Activated CD8-positive, alpha-beta memory T cell treated with anti-CD3 and anti-CD28 coated beads for 48 hours (primary cell): ENCODE measurements around the gene IL36RN.
A peak's percentile ranks its signal among the peaks of the same experiment; 100 is the strongest.
"Not testable (repeated sequence)": the region's sequence is repeated elsewhere in the genome, so short reads cannot be mapped to it uniquely, and the experiment has no call there.

Experiments used
- DNase-seq, 3 experiments: peaks; one replicate each; pipeline ENCODE4 v3.0.0-alpha.2; 2020; ENCODE audit warnings: low read depth in 2 of 3, low spot score in 2 of 3

The IL36RN gene

DNA sequence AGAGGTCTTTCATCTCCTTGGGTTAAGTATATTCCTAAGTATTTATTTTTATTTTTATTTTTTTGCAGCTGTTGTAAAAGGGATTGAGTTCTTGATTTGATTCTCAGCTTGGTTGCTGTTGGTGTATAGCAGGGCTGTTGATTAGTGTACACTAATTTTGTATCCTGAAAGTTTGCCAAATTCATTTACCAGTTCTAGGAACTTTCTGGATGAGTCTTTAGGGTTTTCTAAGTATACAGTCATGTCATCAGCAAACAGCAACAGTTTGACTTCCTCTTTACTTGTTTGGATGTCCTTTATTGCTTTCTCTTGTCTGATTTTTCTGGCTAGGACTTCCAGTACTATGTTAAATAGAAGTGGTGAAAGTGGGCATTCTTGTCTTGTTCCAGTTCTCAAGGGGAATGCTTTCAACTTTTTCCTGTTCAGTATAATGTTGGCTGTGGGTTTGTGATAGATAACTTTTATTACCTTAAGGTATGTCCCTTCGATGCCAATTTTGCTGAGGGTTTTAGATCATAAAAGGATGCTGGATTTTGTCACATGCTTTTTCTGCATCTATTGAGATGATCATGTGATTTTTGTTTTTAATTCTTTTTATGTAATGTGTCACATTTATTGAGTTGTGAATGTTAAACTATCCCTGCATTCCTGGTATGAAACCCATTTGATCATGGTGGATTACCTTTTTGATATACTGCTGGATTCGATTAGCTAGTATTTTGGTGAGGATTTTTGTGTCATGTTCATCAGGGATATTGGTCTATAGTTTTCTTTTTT is 38.0 kb downstream of the IL36RN start:
- not testable (repeated sequence) for DNase-seq

DNA sequence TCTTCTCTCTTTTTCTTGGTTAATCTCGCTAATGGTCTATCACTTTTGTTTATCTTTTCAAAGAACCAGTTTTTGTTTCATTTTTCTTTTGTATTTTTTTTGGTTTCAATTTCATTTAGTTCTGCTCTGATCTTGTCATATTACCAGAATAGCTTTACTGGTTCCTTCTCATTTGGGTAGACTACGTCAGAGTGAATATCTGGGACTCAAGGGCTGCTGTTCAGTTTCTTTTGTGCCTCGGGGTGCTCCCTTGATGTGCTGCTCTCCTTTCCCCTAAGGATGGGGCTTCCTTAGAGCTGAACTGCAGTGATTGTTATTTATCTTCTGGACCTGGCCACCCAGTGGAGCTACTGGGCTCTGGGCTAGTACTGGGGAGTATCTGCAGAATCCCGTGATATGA is 39.0 kb downstream of the IL36RN start:
- DNase-seq, result no peak

DNA sequence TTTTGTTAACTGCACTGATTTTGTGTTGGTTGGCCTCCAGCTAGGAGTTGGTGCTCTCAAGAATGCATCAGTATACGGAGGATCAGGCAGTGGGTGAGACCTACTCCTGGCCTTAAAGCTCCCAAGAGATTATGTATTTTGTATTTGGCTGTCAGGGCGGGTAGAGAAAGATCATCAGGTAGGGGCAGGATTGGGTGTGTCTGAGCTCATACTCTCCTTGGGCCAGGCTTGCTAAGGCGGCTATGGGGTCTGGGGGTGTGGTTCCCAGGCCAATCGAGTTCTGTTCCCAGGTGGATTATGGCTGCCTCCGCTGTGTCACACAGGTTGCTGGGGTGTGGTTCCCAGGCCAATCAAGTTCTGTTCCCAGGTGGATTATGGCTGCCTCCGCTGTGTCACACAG is 39.5 kb downstream of the IL36RN start:
- DNase-seq, result no peak

DNA sequence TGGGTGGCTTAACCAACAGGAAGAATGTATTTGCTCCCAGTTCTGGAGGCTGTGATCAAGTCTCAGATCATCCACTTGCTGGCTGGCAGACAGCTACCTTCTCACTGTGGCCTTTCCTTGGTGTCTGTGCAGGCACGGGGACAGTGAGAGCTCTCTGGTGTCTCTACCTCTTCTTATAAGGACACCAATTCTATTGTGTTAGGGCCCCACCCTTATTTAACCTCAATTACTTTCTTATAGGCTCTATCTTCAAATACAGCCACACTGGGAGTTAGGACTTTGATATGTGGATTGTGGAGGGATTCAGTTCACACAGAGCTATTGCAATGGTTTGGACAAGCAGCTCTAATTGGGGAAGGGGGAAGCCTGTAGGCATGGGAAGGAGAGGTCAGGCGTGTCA is 43.1 kb downstream of the IL36RN start:
- DNase-seq, result no peak

DNA sequence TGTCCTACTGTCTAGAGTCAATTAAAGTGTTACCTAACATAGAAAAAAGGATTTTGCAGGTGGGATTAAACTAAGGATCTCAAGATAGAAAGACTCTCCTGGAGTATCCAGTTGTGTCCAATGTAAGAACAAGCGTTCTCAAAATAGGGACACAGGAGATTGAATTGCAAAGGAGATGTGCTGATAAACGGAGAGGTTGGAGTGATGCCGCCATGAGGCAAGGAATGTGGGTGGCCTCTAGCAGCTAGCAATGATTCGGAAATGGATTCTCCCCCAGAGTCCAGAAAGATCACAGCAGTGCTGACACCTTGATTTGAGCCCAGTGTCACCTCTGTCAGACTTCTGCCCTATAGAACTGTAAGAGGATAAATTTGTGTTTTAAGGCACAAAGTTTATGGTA is 44.3 kb downstream of the IL36RN start:
- DNase-seq, result no peak

DNA sequence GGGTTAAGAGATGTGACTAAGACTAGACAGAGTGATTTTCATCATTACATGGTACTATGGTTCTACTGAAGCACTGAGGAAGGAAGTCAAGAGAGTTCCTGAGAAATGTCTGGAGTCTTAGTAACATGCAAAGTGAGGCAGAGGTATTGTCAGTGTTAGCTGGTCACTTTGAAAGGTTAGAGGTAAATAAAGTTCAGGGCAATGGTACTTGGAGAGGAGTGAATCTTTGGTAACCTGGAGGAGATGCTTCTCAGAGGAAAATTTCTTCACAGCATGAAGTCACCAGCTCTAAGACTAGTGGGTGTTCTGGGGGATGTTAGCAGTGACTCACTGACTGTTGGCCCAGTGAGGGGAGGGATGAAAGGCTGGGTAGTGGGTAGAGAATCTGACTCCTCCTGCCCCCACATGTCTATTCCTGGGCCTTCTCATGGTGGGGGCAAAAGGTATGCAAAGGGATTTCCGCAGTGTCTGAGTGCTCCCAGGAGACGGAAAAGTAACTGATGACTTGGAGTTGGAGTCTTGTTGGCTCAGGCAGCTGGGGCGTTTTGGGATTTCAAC is 45.1 kb downstream of the IL36RN start:
- peak in 1 of 3 experiments; percentile 27 for DNase-seq

DNA sequence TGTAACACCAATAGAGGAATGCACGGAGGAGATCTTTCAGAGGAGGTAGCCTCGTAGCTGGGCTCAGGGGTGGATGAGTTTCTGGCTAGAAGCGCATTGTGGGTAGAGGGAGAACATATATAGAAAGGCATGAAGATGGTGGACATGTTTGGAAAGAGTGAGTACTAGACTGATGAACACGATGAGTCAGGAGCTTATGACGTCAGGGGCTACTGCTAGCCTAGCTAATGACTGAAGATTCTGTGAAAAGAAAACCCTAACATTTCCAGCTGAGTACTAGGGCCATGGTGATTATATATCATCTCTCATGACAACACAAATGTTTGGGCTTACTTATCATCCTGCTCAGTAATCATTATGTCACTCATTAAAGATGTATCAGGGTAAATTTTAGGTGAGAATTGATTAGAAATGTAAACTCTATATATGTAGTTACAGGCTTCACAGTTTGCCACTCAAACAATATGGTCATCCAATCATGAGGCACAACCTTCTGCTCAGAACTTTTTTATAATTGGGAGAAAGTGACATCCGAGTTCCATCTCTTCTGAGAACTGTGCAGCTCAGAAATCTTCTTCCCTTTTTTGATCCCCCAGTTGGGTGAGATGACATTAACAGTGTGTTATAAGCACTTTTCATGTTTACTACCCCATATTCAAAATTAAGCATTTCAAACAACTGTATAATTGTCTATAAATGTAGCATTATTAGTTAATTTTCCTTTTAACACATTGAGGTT is 46.2 kb downstream of the IL36RN start:
- DNase-seq, result no peak

DNA sequence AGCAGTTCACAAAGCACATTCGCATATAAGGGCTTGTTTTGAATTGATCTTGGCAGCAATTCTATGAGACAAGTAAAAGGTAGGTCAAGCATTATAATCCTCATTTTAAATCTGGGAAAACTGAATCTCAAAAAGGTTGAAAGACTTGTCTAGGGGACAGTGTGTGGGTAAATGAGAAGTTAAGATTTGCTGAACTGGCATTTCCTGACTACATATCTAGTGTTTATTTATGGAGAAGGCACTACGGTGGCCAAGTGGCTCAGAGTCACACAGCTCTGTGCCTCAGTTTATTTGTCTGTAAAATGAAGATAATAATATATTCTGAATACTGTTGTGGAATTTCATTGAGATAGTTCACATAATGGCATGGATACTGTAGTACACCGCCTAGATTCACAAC is 52.1 kb downstream of the IL36RN start:
- DNase-seq, result no peak

DNA sequence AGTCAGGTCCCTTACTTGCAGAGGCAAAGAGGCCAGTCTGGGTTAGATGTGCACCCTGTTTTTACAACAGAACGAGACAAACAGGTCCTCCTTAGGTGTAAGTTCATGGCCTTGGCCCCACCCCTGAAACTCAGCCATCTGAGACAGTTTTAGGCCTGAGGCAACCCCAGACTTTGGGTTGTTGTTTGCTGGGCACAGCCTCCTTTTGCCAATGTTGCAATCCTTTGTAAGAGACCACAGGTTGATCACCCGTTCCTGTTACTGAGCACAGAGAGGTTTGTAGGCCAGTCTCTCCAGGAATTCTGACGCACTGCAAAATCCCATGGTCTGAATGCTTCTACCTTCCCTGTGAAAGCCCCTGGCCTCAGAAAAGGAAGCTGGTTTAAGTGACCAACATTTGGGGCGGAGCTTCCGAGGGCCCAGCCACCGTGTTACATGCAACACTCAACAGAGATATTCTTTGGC is 52.9 kb downstream of the IL36RN start:
- no peak for DNase-seq

DNA sequence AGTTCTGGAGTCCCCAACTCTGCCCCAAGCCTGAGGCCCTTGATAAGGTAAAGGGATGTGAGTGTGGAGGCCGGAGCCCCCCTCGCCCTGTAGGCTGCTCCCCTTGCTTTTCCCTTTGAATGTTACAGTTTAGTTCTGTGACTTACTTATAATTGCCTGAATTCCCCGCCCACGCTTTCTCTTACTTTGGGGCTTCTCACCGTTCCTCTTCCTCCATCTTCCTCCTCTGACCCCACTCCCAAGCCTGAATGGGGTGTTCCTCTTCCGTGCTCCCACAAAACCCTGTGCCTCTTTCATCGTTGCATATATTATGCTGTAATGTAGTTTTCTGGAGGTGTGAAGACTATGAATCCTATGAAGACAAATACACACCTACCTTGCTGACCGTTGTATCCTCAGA is 53.4 kb downstream of the IL36RN start:
- DNase-seq, result no peak

DNA sequence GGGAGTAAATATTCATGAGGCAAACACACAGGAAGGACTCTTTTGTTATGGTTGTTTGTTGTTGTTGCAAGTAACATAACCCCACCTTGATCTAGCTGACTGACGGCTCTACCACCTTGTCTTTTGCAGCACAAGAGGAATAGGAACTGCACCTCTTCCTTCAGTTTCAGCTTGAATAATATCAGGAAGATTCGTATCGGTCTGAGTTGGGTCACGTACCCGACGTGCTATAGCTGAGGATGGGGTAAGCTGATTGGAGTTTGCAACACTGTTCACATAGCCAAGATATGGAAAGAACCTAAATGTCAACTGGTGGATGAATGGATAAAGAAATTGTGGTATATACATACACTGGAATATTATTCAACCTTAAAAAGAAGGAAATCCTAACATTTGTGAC is 53.9 kb downstream of the IL36RN start:
- no peak for DNase-seq

DNA sequence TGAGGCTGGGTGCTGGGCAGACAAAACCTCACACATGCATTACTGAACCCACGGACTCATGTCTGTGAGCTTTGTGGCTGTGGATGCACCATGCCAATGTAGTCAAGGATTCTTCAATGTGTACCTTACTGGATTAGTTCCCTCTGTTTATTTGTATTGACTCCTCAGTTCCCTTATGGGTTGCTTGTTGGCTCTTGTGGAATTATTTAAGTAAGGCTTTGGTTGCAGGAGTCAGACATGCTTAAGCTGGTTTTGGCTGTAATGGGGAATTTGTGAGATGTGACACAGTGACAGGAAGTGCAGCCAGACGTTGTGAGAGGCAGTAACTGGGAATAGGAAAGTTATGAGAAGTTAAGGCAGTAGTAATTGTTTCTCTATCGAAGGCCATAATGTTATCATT is 54.8 kb downstream of the IL36RN start:
- no peak for DNase-seq
